GM19438 (cell line): Measurements from ENCODE around the gene VAV3.

ENCODE experiments used
- ATAC-seq: cut with Tn5 transposase; IDR thresholded peaks from one replicate; pipeline ENCODE4 v1.9.1; 2021; ENCODE audit warnings: low read depth; ENCODE audit not compliant: unreplicated experiment

Gene VAV3

DNA sequence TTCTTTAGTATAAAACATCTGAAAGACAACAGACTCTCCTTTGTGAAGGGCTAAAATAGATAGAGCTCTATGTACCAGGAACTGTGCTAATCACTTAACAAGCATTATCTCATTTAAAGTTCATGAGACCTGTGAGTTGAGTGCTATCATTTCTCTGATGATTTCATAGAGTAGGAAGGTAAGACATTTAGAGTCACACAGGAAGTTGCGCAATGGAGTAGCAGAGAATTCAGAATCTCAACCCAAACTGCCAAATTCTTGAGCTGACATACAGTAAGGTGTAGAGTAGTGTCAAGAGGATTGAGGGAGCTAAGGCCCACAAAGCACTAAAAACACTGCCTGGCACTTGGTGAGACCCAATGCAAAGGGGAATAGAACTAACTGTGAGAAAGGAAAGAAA lies 439.8 kb downstream of the VAV3 start:
- no peak for ATAC-seq

DNA sequence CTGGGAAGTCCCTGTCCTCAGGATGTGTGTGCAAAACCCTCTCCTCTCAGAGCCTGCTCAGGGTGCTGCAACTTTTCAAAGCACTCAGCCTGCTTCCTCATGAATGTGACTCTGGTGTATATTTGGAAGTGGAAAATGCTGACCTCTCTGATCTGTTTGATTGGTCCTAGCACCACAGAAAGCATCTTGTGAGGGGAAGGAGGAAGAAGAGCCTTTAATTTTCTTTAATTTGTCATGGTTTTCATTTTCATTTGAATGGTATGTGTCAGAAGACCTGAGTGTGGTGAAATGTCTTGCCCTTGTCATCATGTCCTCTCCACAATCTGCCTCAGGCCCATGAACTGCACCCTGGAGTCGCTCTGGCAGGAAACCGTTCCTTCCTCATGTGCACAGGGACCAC lies 440.7 kb downstream of the VAV3 start:
- ATAC-seq, result no peak

DNA sequence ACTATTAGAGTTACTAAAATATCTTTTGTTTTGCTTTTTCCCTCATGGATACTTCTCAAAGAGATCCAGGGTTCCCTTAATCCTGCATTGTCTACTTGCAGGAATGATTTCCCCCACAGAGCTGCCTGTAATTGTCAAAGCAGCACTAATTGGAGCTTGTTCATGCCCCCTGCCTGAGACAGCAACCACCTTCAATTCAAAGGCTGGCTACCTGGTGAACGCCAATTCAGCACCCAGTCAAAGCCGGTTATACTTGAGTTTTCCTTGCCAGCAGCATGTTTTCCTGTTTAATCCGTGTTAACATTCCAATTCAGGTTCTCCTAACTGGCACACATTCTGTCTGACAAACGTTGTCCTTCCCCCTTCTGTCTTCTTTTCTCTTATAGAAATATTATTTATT lies 441.2 kb downstream of the VAV3 start:
- ATAC-seq, result no peak

GRCh38 chr1:107523061-107523460 lies 441.9 kb downstream of the VAV3 start:
- ATAC-seq, result no peak
